Erythroblast (primary cell): ENCODE measurements around the gene STRN4.

Source experiments
- GATA1 ChIP-seq: IDR thresholded peaks from 2 replicates; pipeline ENCODE4 v1.6.1; 2011; ENCODE audit warnings: low read depth, mild to moderate bottlenecking, control low read depth, low read length, moderate library complexity
- POLR2A ChIP-seq: IDR thresholded peaks from 2 replicates; pipeline ENCODE4 v1.6.1; 2011; ENCODE audit warnings: mild to moderate bottlenecking, low read length

DNA sequence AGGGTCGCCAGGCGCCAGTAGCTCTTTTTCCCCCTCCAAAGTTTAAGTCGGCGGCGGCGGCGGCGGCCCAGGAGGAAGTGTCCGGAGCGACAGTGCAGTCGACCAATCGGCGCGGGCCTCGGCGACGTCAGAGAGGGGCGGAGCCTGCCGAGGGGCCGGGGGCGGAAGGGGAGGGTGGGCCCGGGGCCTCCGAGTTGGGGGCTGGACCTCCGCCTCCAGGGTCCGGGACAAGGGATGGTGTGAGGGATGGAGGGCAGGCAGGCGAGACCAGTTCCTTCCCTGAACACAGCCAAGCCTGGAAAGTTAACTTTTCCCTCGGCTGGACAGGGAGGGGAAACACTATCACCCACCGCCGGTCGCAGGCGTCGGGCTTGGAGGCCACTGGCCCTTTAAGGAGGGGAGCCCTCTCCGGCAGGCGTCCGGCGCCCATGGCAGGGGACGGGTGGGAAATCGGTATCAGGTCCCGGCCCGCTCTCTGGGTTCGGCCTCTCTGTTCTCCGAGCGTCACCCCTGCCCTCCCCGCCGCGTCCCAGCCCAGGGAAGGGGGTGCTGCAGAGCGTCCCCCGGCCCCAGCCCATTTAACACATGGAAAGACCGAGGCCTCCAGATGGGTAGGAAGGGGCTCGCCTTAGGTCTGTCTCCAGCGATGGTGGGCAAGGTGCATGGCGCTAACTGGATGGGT lies 29.1 kb downstream of the STRN4 start, which contains the start of gene PRKD2:
- no peak for TF ChIP-seq POLR2A
- no peak for TF ChIP-seq GATA1
